Measurements from ENCODE around the gene TBC1D22B.

The TBC1D22B gene

DNA sequence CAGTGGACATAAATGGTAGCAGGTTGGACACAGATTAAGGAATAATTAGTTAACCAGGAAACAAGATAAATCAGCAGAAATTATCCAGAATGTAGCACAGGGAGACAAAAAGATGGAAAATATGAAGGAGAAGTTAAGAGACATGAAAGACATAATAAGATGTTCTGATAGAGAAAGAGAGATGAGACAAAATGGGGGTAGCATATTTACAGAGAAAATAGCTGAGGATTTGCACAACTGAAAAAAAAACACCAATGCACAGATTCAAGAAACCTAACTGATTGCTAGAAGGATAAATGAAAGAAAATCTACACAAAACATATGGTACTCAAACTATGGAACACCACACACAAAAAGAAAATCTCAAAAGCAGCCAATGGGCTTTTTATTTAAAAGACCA, 34.6 kb upstream of the TBC1D22B start:
- Histone ChIP-seq H3K4me3 (ENCODE audit: low read length) (peak overlapping the region; percentile 72), H3K9me3 (replicated peaks; ENCODE audit: low read length) (no peaks in the 10 kb centered on the region), H3K27me3 (ENCODE audit: control insufficient read depth, insufficient read depth, low read length) (no peaks in the 10 kb centered on the region), H3K36me3 (ENCODE audit: insufficient read depth, low read length) (no peaks in the 10 kb centered on the region), H3K4me2 (ENCODE audit: low read length) (peak overlapping the region; percentile 94), H3K4me1 (ENCODE audit: control insufficient read depth, insufficient read depth, low read length) (peaks cover 3% of the 10 kb centered on the region), H3K9ac (ENCODE audit: low read depth, low read length) (peak overlapping the region; percentile 17)

DNA sequence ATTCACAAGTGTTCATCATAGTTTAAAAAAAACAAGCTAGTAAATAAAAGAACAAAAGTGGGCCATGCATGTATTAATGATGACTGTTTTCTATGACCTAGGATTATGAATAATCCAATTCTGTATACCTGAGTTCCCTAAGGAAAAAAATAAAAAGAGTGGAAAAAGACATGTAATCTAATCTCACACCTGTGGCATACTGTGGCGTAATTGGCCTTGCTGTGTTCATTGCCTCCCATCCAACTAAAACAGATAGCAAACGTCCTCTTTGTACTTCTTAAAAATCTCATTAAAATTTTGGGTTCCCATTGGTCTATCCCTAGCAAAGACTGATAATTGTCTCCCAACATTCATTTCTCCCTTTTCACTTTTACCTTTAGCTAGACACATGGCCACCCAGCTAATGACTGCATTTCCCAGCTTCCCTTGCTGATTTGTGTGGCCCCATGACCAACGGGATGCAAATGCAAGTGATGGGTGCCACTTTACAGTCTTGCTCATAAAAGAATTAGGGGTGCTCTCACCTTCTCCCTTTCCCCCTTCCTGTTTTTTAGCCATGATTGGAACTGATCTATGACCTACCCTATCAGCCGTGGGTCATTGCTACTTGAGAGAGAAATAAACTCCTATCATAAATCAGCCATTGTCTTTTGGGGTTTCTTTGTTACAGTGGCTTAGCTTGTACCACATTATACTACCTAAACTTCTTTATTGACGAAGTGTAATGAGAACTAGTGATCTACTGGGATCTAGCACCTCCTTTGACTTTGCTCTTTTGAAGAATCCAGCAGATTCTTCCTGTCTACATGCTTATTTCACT, 32.0 kb upstream of the TBC1D22B start:
- Histone ChIP-seq H3K4me1 (ENCODE audit: control insufficient read depth, insufficient read depth, low read length) (peaks cover 3% of the 10 kb centered on the region), H3K27me3 (ENCODE audit: control insufficient read depth, insufficient read depth, low read length) (no peaks in the 10 kb centered on the region), H3K9ac (ENCODE audit: low read depth, low read length) (no peak overlapping the region), H3K4me3 (ENCODE audit: low read length) (no peak overlapping the region), H3K9me3 (replicated peaks; ENCODE audit: low read length) (no peaks in the 10 kb centered on the region), H3K4me2 (ENCODE audit: low read length) (no peak overlapping the region), H3K36me3 (ENCODE audit: insufficient read depth, low read length) (no peaks in the 10 kb centered on the region)

DNA sequence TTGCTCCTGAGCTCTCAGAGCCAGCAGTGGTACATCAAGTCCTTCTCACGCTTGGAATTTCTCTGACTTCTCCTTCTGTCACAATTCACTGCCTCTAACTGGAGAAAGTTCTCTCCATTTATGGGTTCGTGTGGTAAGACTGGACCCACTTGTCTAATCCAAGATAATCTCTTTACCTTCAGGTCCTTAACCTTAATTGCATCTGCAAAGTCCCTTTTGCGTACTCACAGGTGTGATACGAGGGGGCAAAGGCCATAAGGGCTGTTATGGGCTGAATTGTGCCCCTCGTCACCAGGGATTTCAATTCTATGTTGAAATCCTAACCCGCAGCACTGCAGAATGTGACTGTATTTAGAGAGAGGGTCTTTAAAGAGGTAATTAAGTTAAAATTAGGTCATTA, 27.5 kb upstream of the TBC1D22B start:
- Histone ChIP-seq H3K9me3 (replicated peaks; ENCODE audit: low read length) (no peaks in the 10 kb centered on the region), H3K27me3 (ENCODE audit: control insufficient read depth, insufficient read depth, low read length) (no peaks in the 10 kb centered on the region), H3K4me2 (ENCODE audit: low read length) (no peak overlapping the region), H3K36me3 (ENCODE audit: insufficient read depth, low read length) (no peaks in the 10 kb centered on the region), H3K9ac (ENCODE audit: low read depth, low read length) (no peak overlapping the region), H3K4me1 (ENCODE audit: control insufficient read depth, insufficient read depth, low read length) (no peaks in the 10 kb centered on the region), H3K4me3 (ENCODE audit: low read length) (no peak overlapping the region)

- H3K4me1 ChIP-seq (ENCODE audit: control insufficient read depth, insufficient read depth, low read length) = no peaks in the 10 kb centered on the region
- no peaks in the 10 kb centered on the region for H3K9me3 ChIP-seq (replicated peaks; ENCODE audit: low read length)
- H3K4me2 ChIP-seq (ENCODE audit: low read length) = no peak overlapping the region
- H3K9ac ChIP-seq (ENCODE audit: low read depth, low read length) = no peak overlapping the region
- H3K27me3 ChIP-seq (ENCODE audit: control insufficient read depth, insufficient read depth, low read length) = no peaks in the 10 kb centered on the region
- no peak overlapping the region for H3K4me3 ChIP-seq (ENCODE audit: low read length)
- no peaks in the 10 kb centered on the region for H3K36me3 ChIP-seq (ENCODE audit: insufficient read depth, low read length)
These were observed 25.0 kb upstream of the TBC1D22B start for GRCh38 chr6:37232430-37233017.

- Histone ChIP-seq H3K4me3 (ENCODE audit: low read length) (no peak overlapping the region), H3K27me3 (ENCODE audit: control insufficient read depth, insufficient read depth, low read length) (no peaks in the 10 kb centered on the region), H3K9ac (ENCODE audit: low read depth, low read length) (no peak overlapping the region), H3K4me2 (ENCODE audit: low read length) (no peak overlapping the region), H3K36me3 (ENCODE audit: insufficient read depth, low read length) (no peaks in the 10 kb centered on the region), H3K9me3 (replicated peaks; ENCODE audit: low read length) (no peaks in the 10 kb centered on the region), H3K4me1 (ENCODE audit: control insufficient read depth, insufficient read depth, low read length) (no peaks in the 10 kb centered on the region)
These were observed 24.0 kb upstream of the TBC1D22B start for GRCh38 chr6:37233541-37233940.

DNA sequence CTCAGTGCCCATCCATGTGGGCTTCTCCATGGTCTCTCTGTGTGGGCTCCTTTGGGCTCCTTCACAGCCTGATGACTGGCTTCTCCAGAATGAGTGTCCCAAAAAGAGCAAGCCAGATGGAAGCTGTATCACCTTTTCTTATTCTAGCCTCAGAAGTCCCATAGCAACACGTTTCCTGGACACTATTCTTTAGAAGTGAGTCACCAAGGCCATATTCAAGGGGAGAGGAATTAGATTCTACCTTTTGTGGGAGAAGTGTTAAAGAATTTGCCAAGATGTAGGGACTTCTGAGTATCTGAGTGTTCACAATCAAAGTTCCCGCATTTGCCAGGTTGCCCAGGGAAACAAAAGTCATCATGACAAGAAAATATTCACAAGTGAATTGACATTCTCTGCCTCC, 20.7 kb upstream of the TBC1D22B start:
- Histone ChIP-seq H3K9ac (ENCODE audit: low read depth, low read length) (no peak overlapping the region), H3K36me3 (ENCODE audit: insufficient read depth, low read length) (no peaks in the 10 kb centered on the region), H3K9me3 (replicated peaks; ENCODE audit: low read length) (no peaks in the 10 kb centered on the region), H3K4me1 (ENCODE audit: control insufficient read depth, insufficient read depth, low read length) (peaks cover 27% of the 10 kb centered on the region), H3K4me2 (ENCODE audit: low read length) (no peak overlapping the region), H3K4me3 (ENCODE audit: low read length) (no peak overlapping the region), H3K27me3 (ENCODE audit: control insufficient read depth, insufficient read depth, low read length) (no peaks in the 10 kb centered on the region)

DNA sequence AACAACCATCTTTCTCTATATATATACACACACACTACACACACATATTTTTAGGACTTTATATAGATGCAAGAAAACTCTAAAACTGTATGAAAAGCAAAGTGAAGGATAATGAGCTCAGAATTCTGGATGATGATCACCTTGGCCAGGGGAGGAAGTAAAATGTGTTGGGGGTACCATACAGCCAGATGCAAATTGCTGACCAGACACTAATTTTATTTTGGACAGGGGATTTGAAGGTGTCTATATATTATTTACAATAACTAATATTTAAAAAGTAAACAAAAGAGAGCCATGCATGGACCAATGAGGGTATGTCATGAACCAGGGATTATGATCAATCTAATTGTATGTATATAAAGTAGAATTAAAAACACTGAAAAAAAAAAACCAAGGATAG, 19.8 kb upstream of the TBC1D22B start:
- H3K9ac ChIP-seq (ENCODE audit: low read depth, low read length) = no peak overlapping the region
- no peak overlapping the region for H3K4me2 ChIP-seq (ENCODE audit: low read length)
- H3K4me3 ChIP-seq (ENCODE audit: low read length) = no peak overlapping the region
- H3K36me3 ChIP-seq (ENCODE audit: insufficient read depth, low read length) = no peaks in the 10 kb centered on the region
- H3K9me3 ChIP-seq (replicated peaks; ENCODE audit: low read length) = no peaks in the 10 kb centered on the region
- H3K27me3 ChIP-seq (ENCODE audit: control insufficient read depth, insufficient read depth, low read length) = no peaks in the 10 kb centered on the region
- H3K4me1 ChIP-seq (ENCODE audit: control insufficient read depth, insufficient read depth, low read length) = peaks cover 36% of the 10 kb centered on the region

GRCh38 chr6:37238381-37238780, 19.2 kb upstream of the TBC1D22B start:
- no peaks in the 10 kb centered on the region for H3K9me3 ChIP-seq (replicated peaks; ENCODE audit: low read length)
- H3K36me3 ChIP-seq (ENCODE audit: insufficient read depth, low read length) = no peaks in the 10 kb centered on the region
- no peaks in the 10 kb centered on the region for H3K27me3 ChIP-seq (ENCODE audit: control insufficient read depth, insufficient read depth, low read length)
- H3K4me3 ChIP-seq (ENCODE audit: low read length) = no peak overlapping the region
- H3K4me2 ChIP-seq (ENCODE audit: low read length) = no peak overlapping the region
- H3K4me1 ChIP-seq (ENCODE audit: control insufficient read depth, insufficient read depth, low read length) = peaks cover 41% of the 10 kb centered on the region
- H3K9ac ChIP-seq (ENCODE audit: low read depth, low read length) = no peak overlapping the region

DNA sequence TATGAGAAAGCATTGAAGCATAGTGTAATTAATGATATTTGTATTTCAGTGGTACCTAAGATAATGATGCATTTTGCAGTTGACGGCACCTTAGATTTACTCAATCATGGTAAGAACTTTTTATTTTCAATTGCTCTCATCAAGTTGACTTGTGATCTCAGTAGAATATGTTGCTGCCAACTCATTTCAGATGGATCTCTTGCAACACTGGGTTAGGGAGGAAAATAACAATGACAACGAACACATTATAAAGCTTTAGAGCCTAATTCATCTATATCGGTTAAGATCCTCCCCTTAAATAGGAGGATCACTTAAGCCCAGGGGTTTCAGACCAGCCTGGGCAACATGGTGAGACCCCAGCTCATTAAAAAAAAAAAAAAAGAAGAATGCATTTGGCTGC, 18.0 kb upstream of the TBC1D22B start:
- peak overlapping the region; percentile 59 for H3K4me2 ChIP-seq (ENCODE audit: low read length)
- peak overlapping the region; percentile 83 for H3K9ac ChIP-seq (ENCODE audit: low read depth, low read length)

DNA sequence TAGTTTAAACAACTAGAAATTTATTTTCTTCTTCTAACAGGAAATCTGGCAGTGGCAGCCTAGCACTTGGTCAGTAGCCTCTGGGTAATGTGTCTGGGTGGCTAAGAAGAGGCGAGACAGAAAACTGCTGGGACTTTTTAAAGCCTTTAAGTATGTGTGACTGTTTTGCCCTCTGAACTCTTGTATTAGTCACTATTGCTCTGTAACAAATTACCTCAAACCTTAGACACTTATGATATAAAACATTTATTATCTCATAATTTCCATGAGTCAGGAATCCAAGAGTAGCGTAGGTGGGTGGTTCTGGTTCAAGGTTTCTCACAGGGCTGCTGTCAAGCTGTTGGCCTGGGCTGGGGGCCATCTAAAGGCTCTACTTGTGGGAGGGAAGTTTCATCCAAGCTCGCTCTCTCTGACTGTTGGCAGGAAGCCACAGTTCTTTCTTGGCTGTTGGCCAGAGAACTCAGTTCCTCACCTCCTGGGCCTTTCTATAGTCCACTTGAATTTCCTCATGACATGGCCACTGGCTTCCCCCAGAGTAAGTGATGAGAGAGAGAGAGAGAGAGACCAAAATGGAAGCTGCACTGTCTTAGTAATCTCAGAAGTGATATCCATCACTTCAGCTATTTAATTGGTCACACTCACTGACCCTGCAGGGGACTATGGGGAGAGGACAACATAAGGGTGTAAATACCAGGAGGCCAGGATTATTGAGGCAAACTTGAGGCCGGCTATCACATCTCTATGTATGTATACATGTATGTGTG, 17.4 kb upstream of the TBC1D22B start:
- H3K9ac ChIP-seq (ENCODE audit: low read depth, low read length) = peak overlapping the region; percentile 83
- no peaks in the 10 kb centered on the region for H3K27me3 ChIP-seq (ENCODE audit: control insufficient read depth, insufficient read depth, low read length)
- peaks cover 56% of the 10 kb centered on the region for H3K4me1 ChIP-seq (ENCODE audit: control insufficient read depth, insufficient read depth, low read length)
- H3K4me3 ChIP-seq (ENCODE audit: low read length) = no peak overlapping the region
- H3K4me2 ChIP-seq (ENCODE audit: low read length) = peak overlapping the region; percentile 59
- H3K36me3 ChIP-seq (ENCODE audit: insufficient read depth, low read length) = no peaks in the 10 kb centered on the region
- H3K9me3 ChIP-seq (replicated peaks; ENCODE audit: low read length) = no peaks in the 10 kb centered on the region

More for the DNA sequence above, 18.0 kb upstream of the TBC1D22B start:
- peaks cover 53% of the 10 kb centered on the region for H3K4me1 ChIP-seq (ENCODE audit: control insufficient read depth, insufficient read depth, low read length)
- no peaks in the 10 kb centered on the region for H3K9me3 ChIP-seq (replicated peaks; ENCODE audit: low read length)
- H3K27me3 ChIP-seq (ENCODE audit: control insufficient read depth, insufficient read depth, low read length) = no peaks in the 10 kb centered on the region
- H3K36me3 ChIP-seq (ENCODE audit: insufficient read depth, low read length) = no peaks in the 10 kb centered on the region
- no peak overlapping the region for H3K4me3 ChIP-seq (ENCODE audit: low read length)

- H3K36me3 ChIP-seq (ENCODE audit: insufficient read depth, low read length) = no peaks in the 10 kb centered on the region
- peaks cover 61% of the 10 kb centered on the region for H3K4me1 ChIP-seq (ENCODE audit: control insufficient read depth, insufficient read depth, low read length)
- no peaks in the 10 kb centered on the region for H3K27me3 ChIP-seq (ENCODE audit: control insufficient read depth, insufficient read depth, low read length)
- H3K9ac ChIP-seq (ENCODE audit: low read depth, low read length) = peak overlapping the region; percentile 82
- no peak overlapping the region for H3K4me3 ChIP-seq (ENCODE audit: low read length)
- H3K9me3 ChIP-seq (replicated peaks; ENCODE audit: low read length) = no peaks in the 10 kb centered on the region
- H3K4me2 ChIP-seq (ENCODE audit: low read length) = no peak overlapping the region
These were observed 16.4 kb upstream of the TBC1D22B start for GRCh38 chr6:37241131-37241530.

Data from skeletal muscle satellite cell (primary cell).